BJ (cell line): Measurements from ENCODE around the gene MAP3K21. TPM values are rescaled to one million over a fixed set of nuclear protein-coding genes. Genes with fewer than 3 reads are reported as not detected.

Source experiments
- CTCF ChIA-PET: fragments of 350-600 bp; formaldehyde crosslinking; extraction: SDS; loops from one replicate; lab custom pipeline; 2021; ENCODE audit warnings: antibody characterized with exemption, inconsistent platforms; lab: Yijun Ruan, JAX
- POLR2A ChIA-PET: fragments of 300-600 bp; sonication (Branson Sonifier 250); formaldehyde crosslinking; extraction: SDS; loops from one replicate; lab custom pipeline; 2021; ENCODE audit warnings: antibody characterized with exemption; lab: Charles Lee
- DNase-seq: peaks from one replicate; pipeline ENCODE4 v3.0.0-alpha.2; 2011; ENCODE audit warnings: low read depth
- H3K27me3 ChIP-seq: 2 replicates; pipeline ENCODE4 v1.6.0; 2011; ENCODE audit warnings: low read length; ENCODE audit not compliant: control insufficient read depth, insufficient read depth
- H3K36me3 ChIP-seq: 2 replicates; pipeline ENCODE4 v1.5.1; 2011; ENCODE audit warnings: low read length; ENCODE audit not compliant: control insufficient read depth, insufficient read depth
- H3K4me3 ChIP-seq: 2 replicates; pipeline ENCODE4 v1.5.1; 2011; ENCODE audit warnings: low read depth, mild to moderate bottlenecking, control low read depth, low read length
- CTCF ChIP-seq: IDR thresholded peaks from 2 replicates; pipeline ENCODE4 v1.5.1; 2011; ENCODE audit warnings: low read depth, mild to moderate bottlenecking, control low read depth, inconsistent platforms, low read length, moderate library complexity; ENCODE audit not compliant: insufficient read depth
- polyA plus RNA-seq: library from polyadenylated mRNA; depleted of rRNA; stranded (reverse); fragments of >200 nt; gene quantifications from 2 replicates; pipeline ENCODE4 v1.2.3, GENCODE V29; 2011

MAP3K21 gene
- polyA plus RNA-seq, 1 experiment = 0.13 TPM

GRCh38 chr1:233368106-233368788 is 40.7 kb downstream of the MAP3K21 start:
- CTCF ChIA-PET = interaction anchor here (1.1 kb wide), 1 partner anchor 16 kb away, joined by 4 read pairs; no protein-coding TSS in a partner anchor
- POLR2A ChIA-PET = no interaction called here
- H3K36me3 ChIP-seq = no peaks in the 10 kb centered on the region
- DNase-seq = peak; percentile 2
- H3K27me3 ChIP-seq = no peaks in the 10 kb centered on the region
- TF ChIP-seq CTCF = no peak
- H3K4me3 ChIP-seq = no peak overlapping the region

- DNase-seq = no peak
- Histone ChIP-seq H3K36me3 (no peaks in the 10 kb centered on the region), H3K27me3 (no peaks in the 10 kb centered on the region), H3K4me3 (no peak overlapping the region)
- ChIA-PET POLR2A (no interaction called here), CTCF (interaction anchor here (1.1 kb wide), 1 partner anchor 16 kb away, joined by 4 read pairs; no protein-coding TSS in a partner anchor)
- no peak for TF ChIP-seq CTCF
Measured at GRCh38 chr1:233368789-233369130, 41.2 kb downstream of the MAP3K21 start.

GRCh38 chr1:233372218-233373120 is 44.9 kb downstream of the MAP3K21 start:
- no peak overlapping the region for H3K4me3 ChIP-seq
- ChIA-PET CTCF (interaction anchor here (1.6 kb wide), 1 partner anchor 8 kb away, joined by 4 read pairs; no protein-coding TSS in a partner anchor), POLR2A (no interaction called here)
- H3K36me3 ChIP-seq = no peaks in the 10 kb centered on the region
- no peak for TF ChIP-seq CTCF
- DNase-seq = no peak
- H3K27me3 ChIP-seq = no peaks in the 10 kb centered on the region

- TF ChIP-seq CTCF = no peak
- H3K27me3 ChIP-seq = no peaks in the 10 kb centered on the region
- no peaks in the 10 kb centered on the region for H3K36me3 ChIP-seq
- H3K4me3 ChIP-seq = no peak overlapping the region
- POLR2A ChIA-PET = no interaction called here
- CTCF ChIA-PET = interaction anchor here (1.6 kb wide), 1 partner anchor 9 kb away, joined by 4 read pairs; no protein-coding TSS in a partner anchor
- no peak for DNase-seq
Measured at GRCh38 chr1:233373226-233373625, 45.7 kb downstream of the MAP3K21 start.

- no peaks in the 10 kb centered on the region for H3K27me3 ChIP-seq
- no peaks in the 10 kb centered on the region for H3K36me3 ChIP-seq
- no peak for TF ChIP-seq CTCF
- ChIA-PET POLR2A (no interaction called here), CTCF (interaction anchor here (1.1 kb wide), 1 partner anchor 12 kb away, joined by 3 read pairs; no protein-coding TSS in a partner anchor)
- DNase-seq = no peak
- no peak overlapping the region for H3K4me3 ChIP-seq
Measured at GRCh38 chr1:233375653-233376052, 48.1 kb downstream of the MAP3K21 start.
